Measurements from ENCODE around the gene NXPH1.

The NXPH1 gene

DNA sequence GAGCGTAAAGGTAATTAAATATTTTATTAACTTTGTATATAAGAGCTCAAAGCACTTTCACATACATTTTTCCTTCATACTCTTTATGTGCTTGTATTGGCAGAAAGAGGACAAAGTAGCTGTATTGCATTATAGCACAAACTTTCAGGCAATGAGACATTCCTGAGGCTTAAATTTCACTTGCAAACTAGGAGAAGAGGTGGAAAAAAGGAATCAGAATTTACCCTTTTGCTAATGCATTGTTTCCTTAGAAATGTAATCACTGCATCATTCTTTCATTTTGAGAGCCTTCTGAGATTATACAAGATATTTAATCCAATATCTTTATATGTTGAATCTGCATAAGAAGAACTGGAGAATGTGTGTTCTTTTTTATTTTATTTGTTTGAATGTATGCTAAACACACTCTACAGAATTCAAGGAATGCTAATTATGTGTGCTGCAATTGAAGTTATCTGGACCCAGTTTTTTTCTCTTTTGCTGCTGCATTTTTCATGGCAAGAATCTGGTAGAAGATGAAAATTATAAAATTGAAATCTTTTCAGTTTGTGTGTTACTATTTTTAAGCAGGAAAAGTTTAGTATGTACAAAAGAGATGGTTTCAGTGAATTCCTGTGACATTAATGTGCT, 185.1 kb downstream of the NXPH1 start:
- Histone ChIP-seq H3K36me3 (ENCODE audit: insufficient read depth, low read length) (no peaks in the 10 kb centered on the region), H3K9ac (ENCODE audit: low read depth, low read length) (no peak overlapping the region), H3K9me3 (ENCODE audit: control insufficient read depth, insufficient read depth, low read length) (no peaks in the 10 kb centered on the region), H3K4me1 (ENCODE audit: insufficient read depth, low read length) (peaks cover 27% of the 10 kb centered on the region)

DNA sequence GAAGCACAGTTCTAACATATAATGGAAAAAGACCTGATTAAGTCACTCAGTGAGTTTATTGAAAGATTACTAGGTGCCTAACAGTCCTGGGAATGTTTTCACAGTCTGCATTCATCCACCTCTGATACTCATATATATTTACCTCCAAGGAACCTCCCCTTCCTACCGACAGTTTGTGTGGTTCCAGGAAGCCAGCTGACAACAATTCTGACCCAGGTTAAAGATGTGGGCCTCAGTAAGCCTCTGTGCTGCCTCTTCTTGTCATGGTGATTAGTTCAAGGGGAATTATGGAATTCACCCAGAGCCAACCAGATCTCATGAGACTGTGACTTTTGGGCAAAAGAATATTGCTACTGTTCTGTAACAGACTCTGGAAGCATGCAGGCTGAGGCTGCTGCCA, 186.8 kb downstream of the NXPH1 start:
- Histone ChIP-seq H3K9ac (ENCODE audit: low read depth, low read length) (no peak overlapping the region), H3K9me3 (ENCODE audit: control insufficient read depth, insufficient read depth, low read length) (no peaks in the 10 kb centered on the region), H3K36me3 (ENCODE audit: insufficient read depth, low read length) (no peaks in the 10 kb centered on the region), H3K4me1 (ENCODE audit: insufficient read depth, low read length) (peaks cover 27% of the 10 kb centered on the region)

DNA sequence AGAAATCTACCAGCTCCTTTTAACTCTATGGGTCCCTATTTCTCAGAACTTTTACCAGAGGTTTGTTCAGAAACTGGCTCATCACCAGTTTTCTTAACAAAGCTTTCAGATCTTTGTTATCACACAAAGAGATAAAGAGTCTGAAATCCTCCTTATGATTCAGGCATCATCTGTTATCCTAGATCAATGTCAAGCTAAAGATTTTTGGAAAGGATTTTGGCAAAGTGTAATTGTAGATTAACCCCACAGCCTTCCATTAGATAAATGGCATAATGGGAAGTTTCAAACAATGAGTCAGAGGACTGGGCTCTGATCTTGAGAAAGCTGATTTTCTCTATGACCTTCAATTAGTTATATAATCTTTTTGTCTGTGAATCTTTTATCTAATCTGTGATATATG, 192.2 kb downstream of the NXPH1 start:
- Histone ChIP-seq H3K36me3 (ENCODE audit: insufficient read depth, low read length) (no peaks in the 10 kb centered on the region), H3K9me3 (ENCODE audit: control insufficient read depth, insufficient read depth, low read length) (no peaks in the 10 kb centered on the region), H3K9ac (ENCODE audit: low read depth, low read length) (no peak overlapping the region), H3K4me1 (ENCODE audit: insufficient read depth, low read length) (peaks cover 9% of the 10 kb centered on the region; the same call in 1 of the 2 replicates)

DNA sequence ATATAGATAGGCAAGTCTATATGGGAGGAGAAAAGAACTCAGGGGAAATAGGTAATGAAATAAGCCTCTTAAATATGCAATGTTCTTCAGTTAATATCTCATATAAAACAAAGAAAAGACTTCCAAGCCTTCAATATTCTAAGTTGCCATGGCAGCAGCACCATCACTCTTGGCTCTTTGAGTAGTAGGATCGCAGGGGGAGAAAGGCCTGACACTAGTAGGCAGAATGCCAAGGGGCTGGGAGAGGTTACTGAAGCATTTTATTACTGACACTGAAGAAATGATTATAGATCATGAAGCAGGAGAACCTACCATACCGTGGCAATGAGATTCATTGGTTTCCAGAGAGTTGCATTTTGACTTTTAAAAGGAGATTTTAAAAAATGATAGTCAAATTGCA, 193.9 kb downstream of the NXPH1 start:
- Histone ChIP-seq H3K36me3 (ENCODE audit: insufficient read depth, low read length) (no peaks in the 10 kb centered on the region), H3K9me3 (ENCODE audit: control insufficient read depth, insufficient read depth, low read length) (no peaks in the 10 kb centered on the region), H3K9ac (ENCODE audit: low read depth, low read length) (no peak overlapping the region), H3K4me1 (ENCODE audit: insufficient read depth, low read length) (peaks cover 8% of the 10 kb centered on the region; the same call in 1 of the 2 replicates)

DNA sequence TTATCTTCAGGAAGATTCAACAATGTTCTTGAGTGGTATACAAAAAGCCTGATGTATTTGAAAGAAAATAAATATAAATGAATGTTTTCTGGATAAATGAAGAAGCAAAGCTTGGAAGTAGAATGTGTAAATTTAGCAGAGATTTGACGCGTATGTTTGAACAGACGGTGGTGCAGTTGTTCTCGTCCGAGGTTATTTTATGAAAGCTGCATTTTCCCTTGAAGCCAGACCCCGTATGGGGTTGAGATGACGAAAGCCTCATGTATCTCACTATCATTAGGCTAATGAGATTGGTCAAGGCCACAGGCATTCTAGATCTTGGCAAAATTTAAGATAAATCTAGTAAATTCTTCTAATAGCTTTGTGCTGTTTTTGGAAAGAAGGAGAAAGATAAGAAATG, 195.2 kb downstream of the NXPH1 start:
- H3K9ac ChIP-seq (ENCODE audit: low read depth, low read length): no peak overlapping the region
- no peaks in the 10 kb centered on the region for H3K36me3 ChIP-seq (ENCODE audit: insufficient read depth, low read length)
- no peaks in the 10 kb centered on the region; the same call in 1 of the 2 replicates for H3K9me3 ChIP-seq (ENCODE audit: control insufficient read depth, insufficient read depth, low read length)
- H3K4me1 ChIP-seq (ENCODE audit: insufficient read depth, low read length): peaks cover 8% of the 10 kb centered on the region; the same call in 1 of the 2 replicates

DNA sequence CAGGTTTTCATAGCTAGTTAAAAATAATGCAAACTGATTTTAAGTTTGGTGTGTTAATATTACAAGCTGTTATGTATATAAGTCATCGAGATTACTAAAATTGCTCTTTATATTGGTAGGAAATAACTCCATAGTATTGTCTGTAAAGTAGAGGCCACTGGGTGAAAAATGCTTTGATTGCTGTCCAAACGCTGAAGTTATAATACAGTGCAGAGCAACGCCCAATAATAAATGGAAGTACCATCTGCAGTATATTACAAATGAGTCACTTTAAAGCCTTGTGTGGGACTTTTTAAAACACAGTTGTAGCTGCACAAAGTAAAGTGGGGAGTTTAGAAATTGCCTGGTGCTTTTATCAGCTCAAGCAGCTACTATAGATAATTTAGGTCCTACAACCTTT, 196.1 kb downstream of the NXPH1 start:
- H3K9ac ChIP-seq (ENCODE audit: low read depth, low read length): no peak overlapping the region
- no peaks in the 10 kb centered on the region; the same call in 1 of the 2 replicates for H3K9me3 ChIP-seq (ENCODE audit: control insufficient read depth, insufficient read depth, low read length)
- H3K36me3 ChIP-seq (ENCODE audit: insufficient read depth, low read length): no peaks in the 10 kb centered on the region

DNA sequence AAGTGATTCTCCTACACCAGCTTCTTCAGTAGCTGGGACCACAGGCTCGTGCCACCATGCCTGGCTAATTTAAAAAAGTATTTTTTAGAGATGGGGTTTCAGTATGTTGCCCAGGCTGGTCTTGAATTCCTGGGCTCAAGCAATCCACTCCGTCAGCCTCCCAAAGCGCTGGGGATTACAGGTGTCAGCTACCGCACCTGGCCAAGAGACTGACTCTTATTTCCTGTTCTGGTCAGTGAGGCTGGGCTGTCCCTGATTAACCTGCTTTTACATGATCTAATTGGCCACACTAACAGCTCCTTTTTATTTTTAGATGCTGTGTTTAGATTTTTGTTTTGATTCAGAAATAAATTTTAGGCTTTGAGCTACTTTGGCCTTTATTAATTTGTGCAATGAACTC, 203.9 kb downstream of the NXPH1 start:
- Histone ChIP-seq H3K36me3 (ENCODE audit: insufficient read depth, low read length) (no peaks in the 10 kb centered on the region), H3K4me1 (ENCODE audit: insufficient read depth, low read length) (no peaks in the 10 kb centered on the region), H3K9ac (ENCODE audit: low read depth, low read length) (no peak overlapping the region), H3K9me3 (ENCODE audit: control insufficient read depth, insufficient read depth, low read length) (no peaks in the 10 kb centered on the region; the same call in 1 of the 2 replicates)

More for the DNA sequence above, 196.1 kb downstream of the NXPH1 start:
- H3K4me1 ChIP-seq (ENCODE audit: insufficient read depth, low read length): peaks cover 8% of the 10 kb centered on the region; the same call in 1 of the 2 replicates

DNA sequence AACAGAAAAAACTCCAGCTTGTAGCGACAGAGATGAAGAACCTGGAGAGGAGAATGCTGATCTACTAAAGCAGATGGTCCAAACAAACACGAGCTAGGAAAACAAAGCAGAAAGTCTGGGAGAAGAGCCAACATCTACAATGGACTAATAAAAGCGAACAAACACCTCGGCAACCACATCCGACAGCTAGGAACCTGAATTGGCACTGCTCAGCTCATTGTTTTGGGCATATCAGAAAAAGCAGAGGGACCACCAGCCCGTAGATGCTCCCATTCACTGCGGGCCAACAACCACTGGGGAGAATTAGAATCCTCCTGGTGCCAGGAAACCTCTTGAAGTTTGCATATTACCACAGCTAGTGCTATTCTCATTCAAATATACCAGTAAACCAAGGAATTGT, 204.7 kb downstream of the NXPH1 start:
- no peaks in the 10 kb centered on the region for H3K4me1 ChIP-seq (ENCODE audit: insufficient read depth, low read length)
- H3K36me3 ChIP-seq (ENCODE audit: insufficient read depth, low read length): no peaks in the 10 kb centered on the region
- no peak overlapping the region for H3K9ac ChIP-seq (ENCODE audit: low read depth, low read length)
- H3K9me3 ChIP-seq (ENCODE audit: control insufficient read depth, insufficient read depth, low read length): no peaks in the 10 kb centered on the region; the same call in 1 of the 2 replicates

DNA sequence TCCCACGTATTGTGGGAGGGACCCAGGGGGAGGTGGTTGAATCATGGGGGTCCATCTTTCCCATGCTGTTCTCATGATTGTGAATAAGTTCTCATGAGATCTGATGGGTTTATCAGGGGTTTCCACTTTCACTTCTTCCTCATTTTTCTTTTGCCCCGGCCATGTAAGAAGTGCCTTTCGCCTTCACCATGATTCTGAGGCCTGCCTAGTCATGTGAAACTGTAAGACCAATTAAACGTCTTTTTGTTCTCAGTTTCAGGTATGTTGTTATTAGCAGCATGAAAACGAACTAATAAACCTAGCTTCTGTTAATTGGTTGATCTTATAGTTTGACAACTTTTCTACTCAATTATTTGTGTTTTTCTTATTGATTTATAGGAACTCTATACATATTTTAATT, 206.3 kb downstream of the NXPH1 start:
- H3K9ac ChIP-seq (ENCODE audit: low read depth, low read length): no peak overlapping the region
- no peaks in the 10 kb centered on the region for H3K9me3 ChIP-seq (ENCODE audit: control insufficient read depth, insufficient read depth, low read length)
- H3K36me3 ChIP-seq (ENCODE audit: insufficient read depth, low read length): no peaks in the 10 kb centered on the region
- no peaks in the 10 kb centered on the region for H3K4me1 ChIP-seq (ENCODE audit: insufficient read depth, low read length)

DNA sequence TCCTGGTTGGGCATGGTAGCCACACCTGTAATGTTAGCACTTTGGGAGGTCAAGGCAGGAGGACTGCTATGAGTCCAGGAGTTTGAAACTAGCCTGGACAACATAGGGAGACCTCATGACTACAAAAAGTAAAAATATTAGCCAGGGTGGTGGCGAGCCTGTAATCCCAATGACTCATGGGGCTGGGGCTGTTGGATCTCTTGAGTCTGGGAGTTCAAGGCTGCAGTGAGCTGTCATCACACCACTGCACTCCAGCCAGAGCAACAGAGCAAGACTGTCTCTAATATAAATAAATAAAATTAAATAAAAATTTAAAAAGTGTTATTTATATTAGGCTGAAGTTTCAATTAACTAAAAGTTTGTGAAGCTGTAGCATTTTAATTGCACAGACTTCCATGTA, 207.3 kb downstream of the NXPH1 start:
- Histone ChIP-seq H3K4me1 (ENCODE audit: insufficient read depth, low read length) (no peaks in the 10 kb centered on the region), H3K9me3 (ENCODE audit: control insufficient read depth, insufficient read depth, low read length) (no peaks in the 10 kb centered on the region), H3K36me3 (ENCODE audit: insufficient read depth, low read length) (no peaks in the 10 kb centered on the region), H3K9ac (ENCODE audit: low read depth, low read length) (no peak overlapping the region)

DNA sequence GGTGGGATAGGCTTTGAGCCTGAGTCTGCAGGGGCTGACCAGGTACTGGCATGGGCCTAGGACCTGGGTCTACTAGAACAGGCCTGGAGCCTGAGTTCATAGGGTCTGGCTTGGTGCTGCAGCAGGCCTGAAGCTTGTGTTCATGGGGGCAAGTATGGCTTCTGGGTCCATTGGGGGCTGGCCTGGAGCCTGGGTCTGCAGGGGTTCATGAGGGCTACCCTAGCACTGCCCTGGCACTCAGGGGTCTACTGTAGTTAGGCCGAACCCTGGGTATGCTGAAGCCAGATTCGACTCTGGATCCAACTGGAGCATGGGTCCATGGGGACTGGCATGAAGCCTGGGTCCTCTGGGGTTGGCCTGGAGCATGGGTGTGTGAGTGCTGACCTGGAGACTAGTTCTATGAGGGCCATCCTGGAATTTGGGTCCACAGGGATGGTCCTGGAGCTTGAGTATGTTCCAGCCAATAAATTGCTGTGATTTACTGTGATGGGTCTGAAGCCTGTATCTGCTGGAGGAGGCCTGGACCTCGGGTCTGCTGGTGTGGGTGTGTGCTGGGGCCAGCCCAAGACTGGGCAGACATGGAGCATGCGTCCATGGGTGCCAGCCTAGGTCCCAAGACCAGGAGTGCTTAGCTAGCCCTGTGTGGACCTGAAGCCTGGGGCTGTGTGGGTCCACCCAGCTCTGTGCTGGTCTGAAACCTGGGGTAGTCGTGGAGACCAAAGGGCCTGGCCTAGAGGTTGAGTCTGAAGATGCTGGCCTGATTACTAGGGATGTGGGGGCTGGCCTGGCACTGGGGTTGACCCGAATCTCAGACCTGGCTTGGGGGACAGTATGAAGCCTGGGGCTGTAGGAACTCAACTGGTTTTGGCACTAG, 235.5 kb downstream of the NXPH1 start:
- H3K36me3 ChIP-seq (ENCODE audit: insufficient read depth, low read length): no peaks in the 10 kb centered on the region
- H3K9ac ChIP-seq (ENCODE audit: low read depth, low read length): no peak overlapping the region
- H3K9me3 ChIP-seq (ENCODE audit: control insufficient read depth, insufficient read depth, low read length): no peaks in the 10 kb centered on the region
- no peaks in the 10 kb centered on the region for H3K4me1 ChIP-seq (ENCODE audit: insufficient read depth, low read length)

DNA sequence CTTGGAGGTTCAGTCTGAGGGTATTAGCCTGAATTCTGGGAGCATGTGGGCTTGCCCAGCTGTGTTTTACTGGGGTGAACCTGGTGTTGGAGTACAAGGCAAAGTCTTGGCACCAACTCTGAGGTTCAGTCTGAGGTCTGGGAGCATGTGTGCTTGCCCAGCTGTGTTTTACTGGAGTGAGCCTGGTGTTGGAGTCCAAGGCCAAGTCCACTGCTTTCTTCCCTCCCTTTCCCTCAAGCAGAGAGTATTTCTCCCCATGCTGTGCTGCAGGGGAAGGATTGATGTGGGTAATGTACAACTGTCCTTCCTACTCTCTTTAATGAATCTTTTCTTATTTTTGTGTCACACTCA, 236.1 kb downstream of the NXPH1 start:
- no peaks in the 10 kb centered on the region for H3K4me1 ChIP-seq (ENCODE audit: insufficient read depth, low read length)

DNA sequence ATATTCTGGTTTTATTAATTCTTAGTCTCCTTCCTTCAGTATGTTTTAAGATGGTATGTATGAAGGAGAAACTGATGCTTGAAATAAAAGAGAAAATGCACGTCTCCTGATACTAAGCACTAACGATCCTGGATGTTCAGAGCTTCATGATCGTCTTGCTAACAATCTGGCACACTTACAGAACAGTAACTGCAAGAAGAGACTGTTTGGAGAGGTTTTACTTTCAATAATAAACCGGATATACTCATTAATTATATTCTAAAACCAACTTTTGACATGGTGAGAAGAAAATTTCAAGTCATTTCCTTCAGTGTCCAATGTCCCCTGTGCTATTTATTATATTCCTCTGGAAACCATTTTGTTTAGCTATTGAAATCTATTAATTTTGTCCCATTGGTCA, 251.0 kb downstream of the NXPH1 start:
- Histone ChIP-seq H3K4me1 (ENCODE audit: insufficient read depth, low read length) (no peaks in the 10 kb centered on the region), H3K9me3 (ENCODE audit: control insufficient read depth, insufficient read depth, low read length) (no peaks in the 10 kb centered on the region), H3K36me3 (ENCODE audit: insufficient read depth, low read length) (no peaks in the 10 kb centered on the region), H3K9ac (ENCODE audit: low read depth, low read length) (no peak overlapping the region)

More for the DNA sequence above, 236.1 kb downstream of the NXPH1 start:
- Histone ChIP-seq H3K36me3 (ENCODE audit: insufficient read depth, low read length) (no peaks in the 10 kb centered on the region), H3K9me3 (ENCODE audit: control insufficient read depth, insufficient read depth, low read length) (no peaks in the 10 kb centered on the region), H3K9ac (ENCODE audit: low read depth, low read length) (no peak overlapping the region)

DNA sequence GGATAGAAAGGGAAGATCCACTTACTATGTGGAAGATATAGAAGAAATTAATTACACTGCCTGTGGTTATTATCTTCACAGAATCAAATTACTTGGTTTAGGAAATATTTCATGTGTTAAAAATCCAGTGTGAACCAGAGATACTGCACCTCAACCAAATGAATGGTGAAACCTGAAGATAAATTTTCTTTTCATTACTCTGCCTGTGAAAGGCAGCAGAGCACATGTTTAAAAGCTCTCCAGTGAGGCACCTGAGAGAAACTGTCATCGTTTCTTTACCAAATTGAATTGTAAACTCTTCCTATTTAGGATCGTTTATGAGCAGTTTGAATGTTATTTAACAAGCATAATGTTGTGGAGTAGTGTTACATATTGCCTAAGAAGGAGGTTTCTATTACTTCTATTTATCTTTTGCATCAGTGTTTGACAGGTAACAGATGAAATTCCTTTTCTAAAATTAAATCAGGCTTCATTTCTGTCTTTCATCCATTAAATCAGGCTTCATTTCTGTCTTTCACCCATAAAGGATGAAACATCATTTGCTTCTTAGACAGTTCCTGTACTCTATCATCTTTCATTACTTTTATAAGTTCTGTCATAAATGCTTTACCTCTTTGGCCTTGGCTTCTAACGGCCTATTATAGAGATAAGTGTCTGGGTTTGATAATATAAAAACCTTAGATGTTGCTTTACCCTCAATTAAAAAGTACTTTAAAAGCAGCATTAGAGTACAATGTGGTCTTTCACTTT, 266.6 kb downstream of the NXPH1 start:
- Histone ChIP-seq H3K36me3 (ENCODE audit: insufficient read depth, low read length) (no peaks in the 10 kb centered on the region), H3K4me1 (ENCODE audit: insufficient read depth, low read length) (no peaks in the 10 kb centered on the region), H3K9ac (ENCODE audit: low read depth, low read length) (no peak overlapping the region), H3K9me3 (ENCODE audit: control insufficient read depth, insufficient read depth, low read length) (no peaks in the 10 kb centered on the region)
